WTC11 (cell line): ENCODE data around the gene FEM1B. TPM values are rescaled to one million over a fixed set of nuclear protein-coding genes. Genes with fewer than 3 reads are reported as not detected.

Experiments
- ATAC-seq: fragments of 200-7000 bp; cut with Tn5 transposase; 2 replicates; pipeline ENCODE4 v1.10.0; 2021; ENCODE audit warnings: mild to moderate bottlenecking, moderate library complexity
- CTCF ChIA-PET: fragments of 300-600 bp; sonication (Branson Sonifier 250); formaldehyde crosslinking; loops from one replicate; lab custom pipeline; 2021; ENCODE audit warnings: antibody characterized with exemption; lab: Charles Lee
- POLR2A ChIA-PET: fragments of 350-600 bp; sonication (Branson Sonifier 250); formaldehyde crosslinking; loops from one replicate; lab custom pipeline; 2021; ENCODE audit warnings: antibody characterized with exemption; lab: Charles Lee
- DNase-seq: peaks from one replicate; pipeline ENCODE4 v3.0.0; 2021; ENCODE audit warnings: low spot score
- H3K27ac Mint-ChIP-seq: 2 replicates; pipeline ENCODE4 v1.8.0; 2021; ENCODE audit warnings: mixed read lengths
- H3K27me3 Mint-ChIP-seq: 2 replicates; pipeline ENCODE4 v1.8.0; 2021; ENCODE audit warnings: low read depth, mild to moderate bottlenecking, moderate library complexity, mixed read lengths
- H3K36me3 Mint-ChIP-seq: 2 replicates; pipeline ENCODE4 v1.8.0; 2021; ENCODE audit warnings: mixed read lengths
- H3K4me1 Mint-ChIP-seq: 2 replicates; pipeline ENCODE4 v1.8.0; 2022; ENCODE audit warnings: mixed read lengths
- H3K4me3 Mint-ChIP-seq: 2 replicates; pipeline ENCODE4 v1.8.0; 2021; ENCODE audit warnings: mild to moderate bottlenecking, moderate library complexity, mixed read lengths
- H3K9me3 Mint-ChIP-seq: 2 replicates; pipeline ENCODE4 v1.8.0; 2021; ENCODE audit warnings: mixed read lengths
- CDX4 ChIP-seq: fragments of 250-450 bp; sonication (Bioruptor Pico); IDR thresholded peaks from 2 replicates; pipeline ENCODE4 v1.9.0; 2021; ENCODE audit warnings: moderate library complexity, mild to moderate bottlenecking, inconsistent platforms, borderline replicate concordance
- CREM ChIP-seq: sonication (generic); formaldehyde crosslinking; IDR thresholded peaks from 2 replicates; pipeline ENCODE4 v1.8.1; 2022; ENCODE audit warnings: mild to moderate bottlenecking, missing genetic modification reagents, moderate library complexity
- GTF2I ChIP-seq: fragments of 250-450 bp; sonication (Bioruptor Pico); conservative IDR thresholded peaks from 2 replicates; pipeline ENCODE4 v1.4.0; 2021; ENCODE audit warnings: mild to moderate bottlenecking
- IRF1 ChIP-seq: sonication (generic); formaldehyde crosslinking; IDR thresholded peaks from 2 replicates; pipeline ENCODE4 v1.8.0; 2023; ENCODE audit warnings: missing genetic modification reagents
- IRF2 ChIP-seq: sonication (generic); formaldehyde crosslinking; IDR thresholded peaks from 2 replicates; pipeline ENCODE4 v1.8.0; 2022; ENCODE audit warnings: low read depth, missing genetic modification reagents, borderline replicate concordance
- JAZF1 ChIP-seq: fragments of 250-450 bp; sonication (Bioruptor Pico); IDR thresholded peaks from 2 replicates; pipeline ENCODE4 v1.9.0; 2021; ENCODE audit warnings: moderate library complexity, mild to moderate bottlenecking, inconsistent platforms
- MXD4 ChIP-seq: fragments of 250-450 bp; sonication (Bioruptor Pico); IDR thresholded peaks from 2 replicates; pipeline ENCODE4 v1.8.0; 2021; ENCODE audit warnings: mild to moderate bottlenecking, moderate library complexity, borderline replicate concordance
- NFATC4 ChIP-seq: fragments of 250-450 bp; sonication (Bioruptor Pico); IDR thresholded peaks from 2 replicates; pipeline ENCODE4 v1.9.0; 2021; ENCODE audit warnings: mild to moderate bottlenecking
- NR1H2 ChIP-seq: sonication (generic); formaldehyde crosslinking; IDR thresholded peaks from 2 replicates; pipeline ENCODE4 v1.9.0; 2021; ENCODE audit warnings: mild to moderate bottlenecking, moderate library complexity, missing genetic modification reagents
- NR3C1 ChIP-seq: sonication (generic); formaldehyde crosslinking; conservative IDR thresholded peaks from 2 replicates; pipeline ENCODE4 v1.8.1; 2023; ENCODE audit warnings: low read depth, mild to moderate bottlenecking, missing genetic modification reagents
- PRDM15 ChIP-seq: sonication (generic); formaldehyde crosslinking; IDR thresholded peaks from 2 replicates; pipeline ENCODE4 v1.8.0; 2022; ENCODE audit warnings: missing genetic modification reagents
- SOX15 ChIP-seq: fragments of 250-450 bp; sonication (Bioruptor Pico); IDR thresholded peaks from 2 replicates; pipeline ENCODE4 v1.9.0; 2021; ENCODE audit warnings: mild to moderate bottlenecking
- TEAD1 ChIP-seq: sonication (generic); formaldehyde crosslinking; IDR thresholded peaks from 2 replicates; pipeline ENCODE4 v1.8.0; 2022; ENCODE audit warnings: mild to moderate bottlenecking, missing genetic modification reagents
- TEAD4 ChIP-seq: sonication (generic); formaldehyde crosslinking; IDR thresholded peaks from 2 replicates; pipeline ENCODE4 v1.8.0; 2022; ENCODE audit warnings: mild to moderate bottlenecking, missing genetic modification reagents
- ZNF138 ChIP-seq: sonication (generic); formaldehyde crosslinking; conservative IDR thresholded peaks from 2 replicates; pipeline ENCODE4 v1.8.1; 2022; ENCODE audit warnings: mild to moderate bottlenecking, moderate library complexity, missing genetic modification reagents
- ZNF219 ChIP-seq: sonication (generic); formaldehyde crosslinking; IDR thresholded peaks from 2 replicates; pipeline ENCODE4 v1.8.0; 2023; ENCODE audit warnings: missing genetic modification reagents, mild to moderate bottlenecking, borderline replicate concordance
- ZNF396 ChIP-seq: fragments of 250-450 bp; sonication (Bioruptor Pico); IDR thresholded peaks from 2 replicates; pipeline ENCODE4 v1.8.0; 2021; ENCODE audit warnings: mild to moderate bottlenecking, moderate library complexity, borderline replicate concordance
- ZNF671 ChIP-seq: fragments of 250-450 bp; sonication (Bioruptor Pico); IDR thresholded peaks from 2 replicates; pipeline ENCODE4 v1.8.0; 2021; ENCODE audit warnings: mild to moderate bottlenecking
- ZSCAN18 ChIP-seq: fragments of 250-450 bp; sonication (Bioruptor Pico); IDR thresholded peaks from 2 replicates; pipeline ENCODE4 v2.1.2; 2022; ENCODE audit warnings: mild to moderate bottlenecking, moderate library complexity
- total RNA-seq: library from RNA; stranded (reverse); gene quantifications from 3 replicates; pipeline ENCODE4 v1.2.3, GENCODE V29; 2021
- TF ChIP-seq, protein P1 (sequence below): fragments of 250-450 bp; sonication (Bioruptor Pico); IDR thresholded peaks from 2 replicates; pipeline ENCODE4 v1.9.0; 2021; ENCODE audit warnings: mild to moderate bottlenecking
- TF ChIP-seq, protein P2 (sequence below): sonication (generic); formaldehyde crosslinking; IDR thresholded peaks from 2 replicates; pipeline ENCODE4 v1.8.1; 2023; ENCODE audit warnings: mild to moderate bottlenecking, missing genetic modification reagents, moderate library complexity
- TF ChIP-seq, protein P3 (sequence below): fragments of 250-450 bp; sonication (Bioruptor Pico); conservative IDR thresholded peaks from 2 replicates; pipeline ENCODE4 v1.9.0; 2021; ENCODE audit warnings: mild to moderate bottlenecking
- TF ChIP-seq, protein P4 (sequence below): sonication (generic); formaldehyde crosslinking; IDR thresholded peaks from 2 replicates; pipeline ENCODE4 v1.8.1; 2022; ENCODE audit warnings: mild to moderate bottlenecking, moderate library complexity, missing genetic modification reagents

FEM1B gene
- total RNA-seq, 1 experiment from 2014 or later, result 64.8 TPM

DNA sequence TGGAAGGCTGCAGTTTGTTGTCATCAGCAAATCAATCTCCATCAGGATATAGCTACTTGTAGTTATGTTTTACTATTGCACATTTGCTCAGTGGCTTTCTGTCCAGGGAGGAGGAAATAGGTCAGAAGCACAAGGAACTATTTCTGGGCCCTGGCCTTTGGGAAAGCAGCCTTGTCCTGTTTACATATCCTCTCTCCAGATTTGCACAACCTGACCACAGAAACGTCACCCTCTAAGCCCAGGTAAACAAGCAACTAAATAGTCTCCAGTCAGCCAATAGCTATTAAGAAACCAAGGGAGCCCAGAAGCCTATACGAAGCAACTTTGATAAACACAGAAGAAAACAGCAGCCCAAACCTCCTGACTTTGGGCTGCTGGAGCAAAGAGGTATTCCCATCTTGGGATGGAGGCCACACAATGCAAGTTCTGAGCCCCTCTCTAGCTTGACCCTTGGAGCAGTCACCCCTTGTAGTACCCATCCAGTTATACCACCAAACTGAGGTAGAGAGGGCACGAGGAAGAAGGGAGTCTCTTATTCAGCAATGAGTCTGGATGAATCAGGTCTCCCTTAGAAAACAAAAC lies 2.3 kb upstream of the FEM1B start:
- ChIA-PET CTCF (interaction anchor here (1.0 to 3.9 kb wide), 2 partner anchors 32 to 41 kb away, joined by 3 to 27 read pairs; no protein-coding TSS in a partner anchor), POLR2A (interaction anchor here (0.7 kb wide), 1 partner anchor 123 kb away, joined by 3 read pairs; no protein-coding TSS in a partner anchor)
- Mint-ChIP-seq H3K4me1 (peaks cover 45% of the 10 kb centered on the region), H3K27ac (no peak overlapping the region), H3K27me3 (no peaks in the 10 kb centered on the region), H3K9me3 (no peaks in the 10 kb centered on the region), H3K36me3 (no peaks in the 10 kb centered on the region), H3K4me3 (no peak overlapping the region; the same call in 1 of the 2 replicates)
- ATAC-seq (no peak), DNase-seq (no peak)
- TF ChIP-seq ZNF396 (CRISPR knock-in tag) (no peak), IRF2 (CRISPR knock-in tag) (no peak), ZSCAN18 (CRISPR knock-in tag) (no peak), CDX4 (CRISPR knock-in tag) (no peak), IRF1 (CRISPR knock-in tag) (no peak), TEAD1 (CRISPR knock-in tag) (no peak), SOX15 (CRISPR knock-in tag) (no peak), MXD4 (CRISPR knock-in tag) (no peak), GTF2I (CRISPR knock-in tag) (no peak), PRDM15 (no peak), NR1H2 (CRISPR knock-in tag) (no peak), ZNF219 (CRISPR knock-in tag) (no peak), ZNF138 (CRISPR knock-in tag) (no peak), JAZF1 (no peak), NFATC4 (no peak)
- TF ChIP-seq, protein P1, sequence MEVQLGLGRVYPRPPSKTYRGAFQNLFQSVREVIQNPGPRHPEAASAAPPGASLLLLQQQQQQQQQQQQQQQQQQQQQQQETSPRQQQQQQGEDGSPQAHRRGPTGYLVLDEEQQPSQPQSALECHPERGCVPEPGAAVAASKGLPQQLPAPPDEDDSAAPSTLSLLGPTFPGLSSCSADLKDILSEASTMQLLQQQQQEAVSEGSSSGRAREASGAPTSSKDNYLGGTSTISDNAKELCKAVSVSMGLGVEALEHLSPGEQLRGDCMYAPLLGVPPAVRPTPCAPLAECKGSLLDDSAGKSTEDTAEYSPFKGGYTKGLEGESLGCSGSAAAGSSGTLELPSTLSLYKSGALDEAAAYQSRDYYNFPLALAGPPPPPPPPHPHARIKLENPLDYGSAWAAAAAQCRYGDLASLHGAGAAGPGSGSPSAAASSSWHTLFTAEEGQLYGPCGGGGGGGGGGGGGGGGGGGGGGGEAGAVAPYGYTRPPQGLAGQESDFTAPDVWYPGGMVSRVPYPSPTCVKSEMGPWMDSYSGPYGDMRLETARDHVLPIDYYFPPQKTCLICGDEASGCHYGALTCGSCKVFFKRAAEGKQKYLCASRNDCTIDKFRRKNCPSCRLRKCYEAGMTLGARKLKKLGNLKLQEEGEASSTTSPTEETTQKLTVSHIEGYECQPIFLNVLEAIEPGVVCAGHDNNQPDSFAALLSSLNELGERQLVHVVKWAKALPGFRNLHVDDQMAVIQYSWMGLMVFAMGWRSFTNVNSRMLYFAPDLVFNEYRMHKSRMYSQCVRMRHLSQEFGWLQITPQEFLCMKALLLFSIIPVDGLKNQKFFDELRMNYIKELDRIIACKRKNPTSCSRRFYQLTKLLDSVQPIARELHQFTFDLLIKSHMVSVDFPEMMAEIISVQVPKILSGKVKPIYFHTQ (CRISPR knock-in tag), result no peak

GRCh38 chr15:68276668-68277067 lies 877 bp upstream of the FEM1B start:
- Mint-ChIP-seq H3K36me3 (no peaks in the 10 kb centered on the region), H3K4me1 (peaks cover 50% of the 10 kb centered on the region), H3K27ac (peak overlapping the region; percentile 99), H3K4me3 (peak overlapping the region; percentile 98), H3K27me3 (no peaks in the 10 kb centered on the region), H3K9me3 (no peaks in the 10 kb centered on the region)
- ATAC-seq (no peak), DNase-seq (no peak)
- CTCF ChIA-PET, result interaction anchor here (0.8 to 3.9 kb wide), 8 partner anchors 14 to 262 kb away, joined by 3 to 27 read pairs (median 4); no protein-coding TSS in a partner anchor
- POLR2A ChIA-PET, result interaction anchor here (1.5 to 2.5 kb wide), 4 partner anchors 20 to 49 kb away, joined by 4 to 22 read pairs (median 11); no protein-coding TSS in a partner anchor
- TF ChIP-seq, protein P2, sequence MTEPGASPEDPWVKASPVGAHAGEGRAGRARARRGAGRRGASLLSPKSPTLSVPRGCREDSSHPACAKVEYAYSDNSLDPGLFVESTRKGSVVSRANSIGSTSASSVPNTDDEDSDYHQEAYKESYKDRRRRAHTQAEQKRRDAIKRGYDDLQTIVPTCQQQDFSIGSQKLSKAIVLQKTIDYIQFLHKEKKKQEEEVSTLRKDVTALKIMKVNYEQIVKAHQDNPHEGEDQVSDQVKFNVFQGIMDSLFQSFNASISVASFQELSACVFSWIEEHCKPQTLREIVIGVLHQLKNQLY (CRISPR knock-in tag), result no peak
- TF ChIP-seq CREM (CRISPR knock-in tag) (no peak), ZNF671 (no peak), TEAD4 (CRISPR knock-in tag) (no peak), NR3C1 (no peak)
- TF ChIP-seq, protein P3, sequence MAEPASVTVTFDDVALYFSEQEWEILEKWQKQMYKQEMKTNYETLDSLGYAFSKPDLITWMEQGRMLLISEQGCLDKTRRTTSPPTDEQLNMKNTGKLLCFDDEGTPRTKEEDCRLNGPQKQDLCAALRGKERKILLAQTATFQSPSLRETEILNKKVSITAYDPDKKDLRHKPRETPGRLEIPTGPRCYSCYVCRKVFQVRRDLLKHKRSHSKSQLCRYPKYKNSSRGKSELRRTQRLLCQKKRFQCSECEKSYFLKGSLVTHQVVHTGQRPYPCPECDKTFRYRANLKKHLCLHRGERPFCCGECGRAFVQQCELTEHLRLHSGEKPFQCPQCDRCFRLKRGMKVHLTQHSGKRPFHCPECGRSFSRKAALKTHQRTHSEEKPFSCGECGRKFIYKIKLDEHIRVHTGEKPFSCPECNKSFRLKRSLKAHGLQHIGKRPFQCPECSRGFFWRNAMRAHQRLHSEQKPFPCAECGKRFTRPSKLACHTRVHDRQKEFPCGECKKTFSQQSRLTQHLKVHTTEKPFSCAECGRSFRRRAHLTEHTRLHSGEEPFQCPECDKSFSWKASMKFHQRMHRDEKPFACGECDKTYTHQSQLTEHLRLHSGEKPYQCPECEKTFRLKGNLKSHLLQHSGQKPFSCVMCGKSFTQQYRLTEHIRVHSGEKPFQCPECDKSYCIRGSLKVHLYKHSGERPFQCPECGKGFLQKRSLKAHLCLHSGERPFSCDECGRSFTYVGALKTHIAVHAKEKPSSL (CRISPR knock-in tag), result no peak
- TF ChIP-seq, protein P4, sequence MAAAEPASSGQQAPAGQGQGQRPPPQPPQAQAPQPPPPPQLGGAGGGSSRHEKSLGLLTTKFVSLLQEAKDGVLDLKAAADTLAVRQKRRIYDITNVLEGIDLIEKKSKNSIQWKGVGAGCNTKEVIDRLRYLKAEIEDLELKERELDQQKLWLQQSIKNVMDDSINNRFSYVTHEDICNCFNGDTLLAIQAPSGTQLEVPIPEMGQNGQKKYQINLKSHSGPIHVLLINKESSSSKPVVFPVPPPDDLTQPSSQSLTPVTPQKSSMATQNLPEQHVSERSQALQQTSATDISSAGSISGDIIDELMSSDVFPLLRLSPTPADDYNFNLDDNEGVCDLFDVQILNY (CRISPR knock-in tag), result no peak
